ENCODE measurements around the gene DDX41. TPM values are rescaled to one million over a fixed set of nuclear protein-coding genes. Genes with fewer than 3 reads are reported as not detected.

Gene DDX41
- polyA plus RNA-seq, 3 donors: 44.9 to 178 (median 70.3) TPM

GRCh38 chr5:177505075-177505474, 11.7 kb downstream of the DDX41 start:
- peaks cover 86% of the 10 kb centered on the region for H4K20me1 ChIP-seq (ENCODE audit: insufficient read depth, low read length)
- H3K4me1 ChIP-seq (ENCODE audit: control insufficient read depth in 1 of 2, insufficient read depth in 2 of 2, low read length in 2 of 2): peaks cover 67 to 90% of the 10 kb centered on the region in 2 donors
- no peak for DNase-seq
- H3K27ac ChIP-seq (ENCODE audit: low read depth in 1 of 2, low read length in 2 of 2): no peak overlapping the region
- H3K9me3 ChIP-seq (replicated peaks in 1 of 2; ENCODE audit: control insufficient read depth in 1 of 2, insufficient read depth in 1 of 2, low read length in 2 of 2): no peaks in the 10 kb centered on the region
- no peak overlapping the region for H3K9ac ChIP-seq (ENCODE audit: insufficient read depth, low read length, poor library complexity, severe bottlenecking)
- peaks cover 6 to 8% (median 7%) of the 10 kb centered on the region in 3 donors for H3K27me3 Mint-ChIP-seq (ENCODE audit: low read depth in 3 of 3)
- 100% methylated on average over 3 of the region's 4 CpGs for WGBS (ENCODE audit: insufficient coverage)
- H3K27ac Mint-ChIP-seq: peak overlapping the region in 2 of 7 donors; percentile 60 to 66
- H3K27me3 ChIP-seq (ENCODE audit: control insufficient read depth in 2 of 2, insufficient read depth in 2 of 2, low read length in 2 of 2): no peaks in the 10 kb centered on the region
- no peak overlapping the region for H2AFZ ChIP-seq (ENCODE audit: insufficient read depth, low read depth, low read length, poor library complexity, severe bottlenecking)
- H3K36me3 ChIP-seq (replicated peaks in 1 of 2; ENCODE audit: control insufficient read depth in 1 of 2, insufficient read depth in 2 of 2, low read length in 2 of 2): peaks cover 34 to 42% of the 10 kb centered on the region in 2 donors
- peaks cover 44 to 62% of the 10 kb centered on the region in 2 donors for H3K36me3 Mint-ChIP-seq
- H3K79me2 ChIP-seq (ENCODE audit: insufficient read depth, low read length): peaks cover 55% of the 10 kb centered on the region
- H3K4me2 ChIP-seq (replicated peaks; ENCODE audit: extremely low read depth, low read length, poor library complexity, severe bottlenecking): no peak overlapping the region
- intact Hi-C loops (cut with micrococcal nuclease): loop anchor here in 1 of 2 donors (10.0 kb wide), 1 partner anchor 190 kb away; the partner anchor contains the start of gene MXD3
- peaks cover 66% of the 10 kb centered on the region for H3K4me1 Mint-ChIP-seq
- peak overlapping the region in 1 of 2 donors; percentile 15 for H3K4me3 Mint-ChIP-seq
- TF ChIP-seq, protein P1, sequence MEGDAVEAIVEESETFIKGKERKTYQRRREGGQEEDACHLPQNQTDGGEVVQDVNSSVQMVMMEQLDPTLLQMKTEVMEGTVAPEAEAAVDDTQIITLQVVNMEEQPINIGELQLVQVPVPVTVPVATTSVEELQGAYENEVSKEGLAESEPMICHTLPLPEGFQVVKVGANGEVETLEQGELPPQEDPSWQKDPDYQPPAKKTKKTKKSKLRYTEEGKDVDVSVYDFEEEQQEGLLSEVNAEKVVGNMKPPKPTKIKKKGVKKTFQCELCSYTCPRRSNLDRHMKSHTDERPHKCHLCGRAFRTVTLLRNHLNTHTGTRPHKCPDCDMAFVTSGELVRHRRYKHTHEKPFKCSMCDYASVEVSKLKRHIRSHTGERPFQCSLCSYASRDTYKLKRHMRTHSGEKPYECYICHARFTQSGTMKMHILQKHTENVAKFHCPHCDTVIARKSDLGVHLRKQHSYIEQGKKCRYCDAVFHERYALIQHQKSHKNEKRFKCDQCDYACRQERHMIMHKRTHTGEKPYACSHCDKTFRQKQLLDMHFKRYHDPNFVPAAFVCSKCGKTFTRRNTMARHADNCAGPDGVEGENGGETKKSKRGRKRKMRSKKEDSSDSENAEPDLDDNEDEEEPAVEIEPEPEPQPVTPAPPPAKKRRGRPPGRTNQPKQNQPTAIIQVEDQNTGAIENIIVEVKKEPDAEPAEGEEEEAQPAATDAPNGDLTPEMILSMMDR (IDR thresholded peaks at IDR 0.05): no peak
- no peak overlapping the region for H3K4me3 ChIP-seq (replicated peaks in 1 of 3; ENCODE audit: low read depth in 2 of 3, low read length in 3 of 3)
- peaks cover 0 to 3% (median 0%) of the 10 kb centered on the region in 7 donors for H3K9me3 Mint-ChIP-seq

GRCh38 chr5:177504086-177505056, 12.4 kb downstream of the DDX41 start:
- Histone ChIP-seq H3K27me3 (ENCODE audit: control insufficient read depth in 2 of 2, insufficient read depth in 2 of 2, low read length in 2 of 2) (peaks cover 0 to 5% of the 10 kb centered on the region in 2 donors), H3K4me1 (ENCODE audit: control insufficient read depth in 1 of 2, insufficient read depth in 2 of 2, low read length in 2 of 2) (peaks cover 62 to 85% of the 10 kb centered on the region in 2 donors), H3K79me2 (ENCODE audit: insufficient read depth, low read length) (peaks cover 48% of the 10 kb centered on the region), H2AFZ (ENCODE audit: insufficient read depth, low read depth, low read length, poor library complexity, severe bottlenecking) (no peak overlapping the region), H4K20me1 (ENCODE audit: insufficient read depth, low read length) (peaks cover 86% of the 10 kb centered on the region), H3K4me2 (replicated peaks; ENCODE audit: extremely low read depth, low read length, poor library complexity, severe bottlenecking) (no peak overlapping the region), H3K36me3 (replicated peaks in 1 of 2; ENCODE audit: control insufficient read depth in 1 of 2, insufficient read depth in 2 of 2, low read length in 2 of 2) (peaks cover 34 to 42% of the 10 kb centered on the region in 2 donors), H3K27ac (ENCODE audit: low read depth in 1 of 2, low read length in 2 of 2) (no peak overlapping the region), H3K4me3 (replicated peaks in 1 of 3; ENCODE audit: low read depth in 2 of 3, low read length in 3 of 3) (no peak overlapping the region), H3K9me3 (replicated peaks in 1 of 2; ENCODE audit: control insufficient read depth in 1 of 2, insufficient read depth in 1 of 2, low read length in 2 of 2) (no peaks in the 10 kb centered on the region), H3K9ac (ENCODE audit: insufficient read depth, low read length, poor library complexity, severe bottlenecking) (no peak overlapping the region)
- Mint-ChIP-seq H3K36me3 (peaks cover 44 to 62% of the 10 kb centered on the region in 2 donors), H3K9me3 (peaks cover 0 to 3% (median 0%) of the 10 kb centered on the region in 7 donors), H3K27me3 (ENCODE audit: low read depth in 3 of 3) (peaks cover 11 to 13% (median 13%) of the 10 kb centered on the region in 3 donors), H3K4me1 (peaks cover 60% of the 10 kb centered on the region), H3K27ac (peak overlapping the region in 1 of 7 donors; percentile 66), H3K4me3 (no peak overlapping the region)
- DNase-seq: no peak
- intact Hi-C loops (cut with micrococcal nuclease): loop anchor here (5.0 to 10.0 kb wide), 2 partner anchors 112 to 190 kb away; partner anchors contain the start of gene MXD3 (in 1 of the 2)
- WGBS (ENCODE audit: insufficient coverage): 94% methylated on average over 40 of the region's 47 CpGs
- TF ChIP-seq, protein P1 (IDR thresholded peaks at IDR 0.05): no peak

Data from CD14-positive monocyte (primary cell).